K562 (cell line): ENCODE data around the gene AGMO.

ENCODE experiments used
- EP300 ChIP-seq: IDR thresholded peaks from 2 replicates; pipeline ENCODE4 v1.6.1; 2012; ENCODE audit warnings: low read length, improper control_type of control experiment
- ERF ChIP-seq: fragments of 450-650 bp; formaldehyde crosslinking; IDR thresholded peaks from 2 replicates; pipeline ENCODE4 v1.4.0; 2020; ENCODE audit warnings: mild to moderate bottlenecking, mixed read lengths
- ETV6 ChIP-seq, 3 experiments: fragments of 150-350 bp in 1 of 3; sonication (generic) in 1 of 3; formaldehyde crosslinking in 1 of 3; IDR thresholded peaks; 2 replicates each; pipeline versions ENCODE4 v1.6.1 to v1.8.0; 2014 to 2022; ENCODE audit warnings: borderline replicate concordance in 2 of 3, low read depth in 2 of 3, antibody characterized with exemption in 1 of 3, low read length in 1 of 3, mild to moderate bottlenecking in 1 of 3, missing genetic modification reagents in 1 of 3
- JUND ChIP-seq, 2 experiments: IDR thresholded peaks; 2 replicates in 1 of 2; 3 replicates in 1 of 2; pipeline ENCODE4 v1.6.1; 2011; ENCODE audit warnings: borderline replicate concordance in 2 of 2, low read depth in 2 of 2, low read length in 2 of 2, improper control_type of control experiment in 1 of 2, missing biosample characterization in 1 of 2, missing genetic modification characterization in 1 of 2, missing genetic modification reagents in 1 of 2
- MXI1 ChIP-seq: IDR thresholded peaks from 2 replicates; pipeline ENCODE4 v1.6.1; 2011; ENCODE audit warnings: low read depth, mild to moderate bottlenecking, improper control_type of control experiment, low read length
- NBN ChIP-seq: fragments of 450-650 bp; IDR thresholded peaks from 2 replicates; pipeline ENCODE4 v1.6.1; 2016; ENCODE audit warnings: low read depth, mild to moderate bottlenecking
- RCOR1 ChIP-seq, 2 experiments: IDR thresholded peaks; 2 replicates each; pipeline ENCODE4 v1.6.1; 2012; ENCODE audit warnings: low read depth in 2 of 2, low read length in 2 of 2, borderline replicate concordance in 1 of 2, improper control_type of control experiment in 1 of 2
- ZNF24 ChIP-seq: fragments of 450-650 bp; IDR thresholded peaks from 2 replicates; pipeline ENCODE4 v1.6.1; 2016
- ZNF274 ChIP-seq: IDR thresholded peaks from 2 replicates; pipeline ENCODE4 v1.6.1; 2011; ENCODE audit warnings: low read depth, mild to moderate bottlenecking, low read length, moderate library complexity, borderline replicate concordance
- ZNF431 ChIP-seq: sonication (generic); formaldehyde crosslinking; IDR thresholded peaks from 2 replicates; pipeline ENCODE4 v1.8.0; 2022; ENCODE audit warnings: mild to moderate bottlenecking, missing genetic modification reagents
- ZSCAN29 ChIP-seq: fragments of 450-650 bp; IDR thresholded peaks from 2 replicates; pipeline ENCODE4 v1.6.1; 2017
- TF ChIP-seq, protein P1 (sequence below), 3 experiments: IDR thresholded peaks in 2 of 3; conservative IDR thresholded peaks in 1 of 3; 2 replicates each; pipeline ENCODE4 v1.5.1; 2011 to 2012; ENCODE audit warnings: low read length in 3 of 3, mild to moderate bottlenecking in 3 of 3, control low read depth in 2 of 3, improper control_type of control experiment in 1 of 3, inconsistent platforms in 1 of 3, low read depth in 1 of 3, mixed read lengths in 1 of 3, moderate library complexity in 1 of 3; ENCODE audit not compliant: insufficient read depth in 2 of 3
- TF ChIP-seq, protein P2 (sequence below), 2 experiments: fragments of 450-650 bp; IDR thresholded peaks; 2 replicates each; pipeline ENCODE4 v1.6.1; 2016
- TF ChIP-seq, protein P3 (sequence below): sonication (generic); formaldehyde crosslinking; IDR thresholded peaks from 2 replicates; pipeline ENCODE4 v1.5.0; 2020; ENCODE audit warnings: missing genetic modification reagents

DNA sequence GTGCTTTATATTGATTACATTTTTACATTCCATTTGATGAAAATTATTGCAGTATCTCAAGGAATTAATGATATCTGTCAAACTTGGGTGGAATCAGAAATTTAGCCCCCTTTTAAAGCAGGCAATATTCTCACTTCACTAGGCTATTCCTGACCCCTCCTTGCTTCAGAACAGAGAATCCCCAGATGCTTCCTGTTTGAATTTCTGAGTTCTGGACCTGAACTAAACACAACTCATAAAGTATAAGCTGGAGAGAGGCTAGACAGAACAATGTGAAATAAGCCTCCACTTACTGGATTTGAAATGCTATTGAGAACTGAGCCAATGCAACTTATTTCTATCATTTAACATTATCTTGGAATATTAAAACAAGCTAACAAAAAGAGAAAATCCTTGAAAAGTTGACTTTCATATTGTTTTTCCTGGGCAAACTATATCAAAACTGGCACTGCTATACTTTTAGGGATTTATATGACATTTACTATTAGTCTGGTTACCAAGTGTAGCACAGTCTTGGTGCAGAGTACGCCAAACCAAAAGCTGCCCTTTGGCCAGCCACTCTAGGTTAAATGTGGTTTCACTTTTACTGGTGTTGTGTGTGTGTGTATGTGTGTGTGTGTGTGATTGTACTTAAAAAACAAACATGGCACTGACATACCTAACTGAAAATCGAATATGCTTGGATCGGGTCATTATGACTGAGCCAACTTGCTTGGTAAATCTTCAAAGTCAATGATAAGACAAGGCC, 19.0 kb upstream of the AGMO start:
- TF ChIP-seq, protein P1, sequence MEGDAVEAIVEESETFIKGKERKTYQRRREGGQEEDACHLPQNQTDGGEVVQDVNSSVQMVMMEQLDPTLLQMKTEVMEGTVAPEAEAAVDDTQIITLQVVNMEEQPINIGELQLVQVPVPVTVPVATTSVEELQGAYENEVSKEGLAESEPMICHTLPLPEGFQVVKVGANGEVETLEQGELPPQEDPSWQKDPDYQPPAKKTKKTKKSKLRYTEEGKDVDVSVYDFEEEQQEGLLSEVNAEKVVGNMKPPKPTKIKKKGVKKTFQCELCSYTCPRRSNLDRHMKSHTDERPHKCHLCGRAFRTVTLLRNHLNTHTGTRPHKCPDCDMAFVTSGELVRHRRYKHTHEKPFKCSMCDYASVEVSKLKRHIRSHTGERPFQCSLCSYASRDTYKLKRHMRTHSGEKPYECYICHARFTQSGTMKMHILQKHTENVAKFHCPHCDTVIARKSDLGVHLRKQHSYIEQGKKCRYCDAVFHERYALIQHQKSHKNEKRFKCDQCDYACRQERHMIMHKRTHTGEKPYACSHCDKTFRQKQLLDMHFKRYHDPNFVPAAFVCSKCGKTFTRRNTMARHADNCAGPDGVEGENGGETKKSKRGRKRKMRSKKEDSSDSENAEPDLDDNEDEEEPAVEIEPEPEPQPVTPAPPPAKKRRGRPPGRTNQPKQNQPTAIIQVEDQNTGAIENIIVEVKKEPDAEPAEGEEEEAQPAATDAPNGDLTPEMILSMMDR (IDR thresholded peaks at IDR 0.05 in 2 of 3, conservative IDR thresholded peaks at IDR 0.05 in 1 of 3; ENCODE audit: insufficient read depth in 2 of 3, low read depth in 1 of 3, low read length in 3 of 3), result no peak
- TF ChIP-seq ETV6 (IDR thresholded peaks at IDR 0.05; ENCODE audit: borderline replicate concordance in 1 of 2, low read depth in 2 of 2, low read length in 1 of 2) (no peak), ETV6 (CRISPR knock-in tag; IDR thresholded peaks at IDR 0.05; ENCODE audit: borderline replicate concordance) (no peak), EP300 (no peak), MXI1 (no peak), ZNF431 (CRISPR knock-in tag) (no peak), JUND (IDR thresholded peaks at IDR 0.05; ENCODE audit: borderline replicate concordance, low read depth, low read length) (no peak), JUND (tag; IDR thresholded peaks at IDR 0.05; ENCODE audit: borderline replicate concordance, low read depth, low read length) (no peak), ZNF24 (no peak), ERF (CRISPR knock-in tag) (no peak), ZSCAN29 (no peak), RCOR1 (IDR thresholded peaks at IDR 0.05; ENCODE audit: borderline replicate concordance in 1 of 2, low read depth in 2 of 2, low read length in 2 of 2) (no peak), NBN (no peak), ZNF274 (no peak)
- TF ChIP-seq, protein P2, sequence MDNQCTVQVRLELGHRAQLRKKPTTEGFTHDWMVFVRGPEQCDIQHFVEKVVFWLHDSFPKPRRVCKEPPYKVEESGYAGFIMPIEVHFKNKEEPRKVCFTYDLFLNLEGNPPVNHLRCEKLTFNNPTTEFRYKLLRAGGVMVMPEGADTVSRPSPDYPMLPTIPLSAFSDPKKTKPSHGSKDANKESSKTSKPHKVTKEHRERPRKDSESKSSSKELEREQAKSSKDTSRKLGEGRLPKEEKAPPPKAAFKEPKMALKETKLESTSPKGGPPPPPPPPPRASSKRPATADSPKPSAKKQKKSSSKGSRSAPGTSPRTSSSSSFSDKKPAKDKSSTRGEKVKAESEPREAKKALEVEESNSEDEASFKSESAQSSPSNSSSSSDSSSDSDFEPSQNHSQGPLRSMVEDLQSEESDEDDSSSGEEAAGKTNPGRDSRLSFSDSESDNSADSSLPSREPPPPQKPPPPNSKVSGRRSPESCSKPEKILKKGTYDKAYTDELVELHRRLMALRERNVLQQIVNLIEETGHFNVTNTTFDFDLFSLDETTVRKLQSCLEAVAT (IDR thresholded peaks at IDR 0.05), result no peak
- TF ChIP-seq, protein P3, sequence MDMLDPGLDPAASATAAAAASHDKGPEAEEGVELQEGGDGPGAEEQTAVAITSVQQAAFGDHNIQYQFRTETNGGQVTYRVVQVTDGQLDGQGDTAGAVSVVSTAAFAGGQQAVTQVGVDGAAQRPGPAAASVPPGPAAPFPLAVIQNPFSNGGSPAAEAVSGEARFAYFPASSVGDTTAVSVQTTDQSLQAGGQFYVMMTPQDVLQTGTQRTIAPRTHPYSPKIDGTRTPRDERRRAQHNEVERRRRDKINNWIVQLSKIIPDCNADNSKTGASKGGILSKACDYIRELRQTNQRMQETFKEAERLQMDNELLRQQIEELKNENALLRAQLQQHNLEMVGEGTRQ (CRISPR knock-in tag), result no peak
